Suprapubic skin (tissue), 4 donors: ENCODE results near the gene TNPO1.

Experiments
- CTCF ChIP-seq, 2 donors: fragments of 200-600 bp in 1 of 2; fragments of 450-650 bp in 1 of 2; sonication (generic) in 1 of 2; IDR thresholded peaks; one replicate each; pipeline ENCODE4 v1.5.1; 2016 to 2019; ENCODE audit warnings: antibody characterized with exemption in 2 of 2, mild to moderate bottlenecking in 1 of 2, moderate library complexity in 1 of 2
- EP300 ChIP-seq: sonication (generic); formaldehyde crosslinking; IDR thresholded peaks from one replicate; pipeline ENCODE4 v1.6.1; 2017; ENCODE audit warnings: antibody characterized with exemption
- POLR2A ChIP-seq, 2 donors: fragments of 450-650 bp; IDR thresholded peaks; one replicate each; pipeline ENCODE4 v1.6.1; 2017; ENCODE audit warnings: antibody characterized with exemption in 2 of 2, mild to moderate bottlenecking in 2 of 2, moderate library complexity in 2 of 2
- POLR2AphosphoS5 ChIP-seq, 3 donors: sonication (generic); formaldehyde crosslinking; IDR thresholded peaks; one replicate each; pipeline ENCODE4 v1.6.1; 2017; ENCODE audit warnings: antibody characterized with exemption in 3 of 3

DNA sequence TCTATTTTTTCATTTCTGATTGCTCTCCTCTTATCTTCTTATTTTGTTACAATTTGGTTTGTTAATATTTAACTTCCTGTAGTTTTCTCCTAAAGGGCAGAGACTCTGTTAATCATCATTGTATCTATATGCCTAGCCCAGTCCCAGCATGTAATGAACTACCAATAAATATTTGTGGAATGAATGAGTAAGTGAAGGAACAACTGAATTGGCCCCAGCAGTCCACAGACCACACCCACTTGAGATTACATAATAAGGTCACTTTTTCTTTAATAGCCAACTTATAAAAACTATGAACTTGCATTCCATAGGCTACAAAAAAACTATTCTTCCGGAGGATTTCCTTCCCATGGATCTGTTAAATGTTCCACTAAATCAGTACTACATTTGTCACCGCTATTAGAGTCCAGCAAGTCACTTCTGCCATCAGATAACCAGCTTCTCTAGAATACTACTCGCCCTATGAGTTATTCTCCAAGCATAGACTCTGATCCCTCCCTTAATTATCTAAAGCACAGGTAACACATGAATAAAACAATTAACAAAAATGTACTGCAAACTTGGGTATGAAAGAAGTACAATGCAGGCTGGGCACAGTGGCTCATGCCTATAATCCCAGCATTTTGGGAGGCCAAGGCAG lies 27.5 kb upstream of the TNPO1 start:
- TF ChIP-seq EP300 (no peak), POLR2A (IDR thresholded peaks at IDR 0.05) (no peak), CTCF (IDR thresholded peaks at IDR 0.05) (no peak), POLR2AphosphoS5 (IDR thresholded peaks at IDR 0.05) (no peak)
